ENCODE data around the gene MEP1A. TPM values are rescaled to one million over a fixed set of nuclear protein-coding genes. Genes with fewer than 3 reads are reported as not detected.
A peak's percentile ranks its signal among the peaks of the same experiment; 100 is the strongest.
"Not testable (repeated sequence)": the region's sequence is repeated elsewhere in the genome, so short reads cannot be mapped to it uniquely, and the experiment has no call there.

The MEP1A gene
- total and polyA plus RNA-seq, 5 experiments from 2014 or later: not detected

DNA sequence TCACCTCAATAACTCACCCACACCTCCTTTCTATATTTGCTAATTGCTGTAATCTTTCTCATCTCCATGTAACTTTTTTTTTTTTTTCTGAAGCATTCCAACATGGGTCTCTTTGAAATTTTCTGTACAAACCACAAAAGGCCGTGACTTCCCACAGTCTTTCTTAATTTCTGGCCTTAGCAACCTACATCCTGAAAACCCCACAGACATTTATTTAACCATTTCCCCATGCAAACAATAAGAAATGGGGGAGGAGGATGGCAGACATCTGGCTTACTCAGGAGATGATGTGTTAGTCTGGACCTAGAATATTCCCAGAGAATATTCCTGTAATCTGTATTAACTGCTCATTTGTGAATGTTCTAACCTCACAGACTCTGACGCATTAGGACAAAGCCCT is 57.6 kb downstream of the MEP1A start:
- POLR2A ChIA-PET: no interaction called here
- peaks cover 4 to 9% (median 6%) of the 10 kb centered on the region in 4 donors for H3K4me1 Mint-ChIP-seq
- H3K27ac Mint-ChIP-seq: no peak overlapping the region
- DNase-seq (no peak), ATAC-seq (no peak)
- no peaks in the 10 kb centered on the region for H3K9me3 Mint-ChIP-seq
- H3K27me3 Mint-ChIP-seq: peaks cover 13 to 26% (median 19%) of the 10 kb centered on the region in 5 donors
- H3K36me3 Mint-ChIP-seq: no peaks in the 10 kb centered on the region
- H3K4me3 Mint-ChIP-seq: no peak overlapping the region

DNA sequence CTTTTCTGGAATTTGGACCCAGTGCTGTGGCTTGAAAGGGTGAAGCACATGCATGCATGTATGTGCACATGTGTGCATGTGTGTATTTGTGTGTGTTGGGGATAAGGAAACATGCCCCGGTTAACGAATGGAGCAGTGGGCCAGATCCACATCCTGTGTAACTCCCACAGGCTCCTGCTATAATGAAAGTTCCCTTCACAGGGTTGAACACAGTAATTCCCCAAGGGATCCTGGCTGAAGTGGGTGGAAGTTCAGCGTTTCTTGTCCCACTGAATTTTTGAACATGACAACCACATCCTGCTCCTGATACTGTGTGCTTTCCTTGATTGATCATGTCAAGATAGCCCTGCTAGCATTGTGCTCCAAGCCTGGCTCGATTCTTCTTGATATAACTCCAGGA is 58.4 kb downstream of the MEP1A start:
- H3K4me1 Mint-ChIP-seq, ATAC-seq, H3K36me3 Mint-ChIP-seq, H3K27ac Mint-ChIP-seq, H3K9me3 Mint-ChIP-seq, DNase-seq, POLR2A ChIA-PET, H3K4me3 Mint-ChIP-seq: not testable (repeated sequence)
- peaks cover 13 to 26% (median 19%) of the 10 kb centered on the region in 5 donors for H3K27me3 Mint-ChIP-seq

DNA sequence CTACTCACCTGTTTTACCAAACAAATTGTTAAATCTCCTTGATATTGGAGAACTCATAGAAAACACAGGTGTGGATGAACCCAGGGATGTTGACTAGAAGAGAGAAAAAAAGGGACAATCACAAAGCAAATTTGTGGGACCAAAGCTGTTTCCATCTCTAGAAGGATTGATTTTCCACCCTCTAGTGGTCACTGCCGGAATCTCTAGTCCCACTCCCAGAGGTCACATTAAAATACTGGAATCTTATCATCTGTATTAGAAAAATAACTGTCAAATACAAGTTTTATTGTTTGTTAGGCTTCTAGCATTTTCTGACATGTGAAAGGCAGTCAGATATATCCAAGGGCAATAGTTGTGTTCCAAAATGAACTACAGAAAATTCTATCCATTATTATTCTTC is 62.8 kb downstream of the MEP1A start:
- H3K9me3 Mint-ChIP-seq, POLR2A ChIA-PET, H3K4me1 Mint-ChIP-seq, H3K4me3 Mint-ChIP-seq, H3K27ac Mint-ChIP-seq, H3K36me3 Mint-ChIP-seq, ATAC-seq: not testable (repeated sequence)
- peaks cover 0 to 10% (median 8%) of the 10 kb centered on the region in 5 donors for H3K27me3 Mint-ChIP-seq
- DNase-seq: peak in 2 of 10 donors; percentile 0 to 14

DNA sequence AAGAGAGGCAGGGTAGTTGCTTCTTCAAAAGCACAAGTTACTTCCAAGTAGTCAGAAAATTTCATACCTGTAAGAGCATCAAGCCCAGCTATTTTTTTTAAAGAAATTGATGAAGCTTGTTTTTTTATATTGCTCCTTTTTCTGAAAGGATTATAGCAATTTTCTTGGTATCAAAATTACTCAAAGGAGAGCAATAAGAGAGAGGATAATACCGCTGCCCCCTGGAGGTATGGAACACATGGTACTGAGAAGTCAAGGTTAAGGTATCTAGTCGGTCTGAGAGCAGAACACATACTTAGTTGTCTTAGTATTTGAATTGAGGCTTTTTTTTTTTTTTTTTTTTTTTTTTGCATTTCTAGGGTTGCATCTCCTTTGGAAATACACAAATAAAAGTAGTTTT is 69.2 kb downstream of the MEP1A start:
- POLR2A ChIA-PET: no interaction called here
- no peak overlapping the region for H3K4me3 Mint-ChIP-seq
- no peak for DNase-seq
- no peaks in the 10 kb centered on the region for H3K4me1 Mint-ChIP-seq
- peaks cover 3 to 12% (median 10%) of the 10 kb centered on the region in 5 donors for H3K27me3 Mint-ChIP-seq
- no peaks in the 10 kb centered on the region for H3K9me3 Mint-ChIP-seq
- H3K36me3 Mint-ChIP-seq: no peaks in the 10 kb centered on the region
- ATAC-seq: no peak
- H3K27ac Mint-ChIP-seq: no peak overlapping the region

DNA sequence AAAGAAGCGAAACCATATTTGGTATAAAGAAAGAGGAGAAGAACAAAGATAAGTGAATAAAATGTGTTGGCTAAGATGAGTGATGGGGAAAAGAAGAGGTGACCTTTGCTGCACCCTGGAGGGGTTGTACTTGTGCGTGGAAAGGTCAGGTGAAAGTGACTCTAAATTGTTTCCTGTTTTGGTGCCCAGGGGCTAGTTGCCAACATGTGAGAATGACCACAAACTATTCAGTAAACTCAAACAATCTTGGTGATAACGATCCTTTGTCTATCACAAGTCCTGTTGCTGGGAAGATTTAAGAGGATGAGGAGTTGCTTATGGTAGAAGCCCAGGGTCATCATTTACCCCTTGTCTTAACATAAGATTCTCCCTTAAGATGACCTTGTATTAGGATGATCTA is 70.6 kb downstream of the MEP1A start:
- POLR2A ChIA-PET: no interaction called here
- ATAC-seq: no peak

DNA sequence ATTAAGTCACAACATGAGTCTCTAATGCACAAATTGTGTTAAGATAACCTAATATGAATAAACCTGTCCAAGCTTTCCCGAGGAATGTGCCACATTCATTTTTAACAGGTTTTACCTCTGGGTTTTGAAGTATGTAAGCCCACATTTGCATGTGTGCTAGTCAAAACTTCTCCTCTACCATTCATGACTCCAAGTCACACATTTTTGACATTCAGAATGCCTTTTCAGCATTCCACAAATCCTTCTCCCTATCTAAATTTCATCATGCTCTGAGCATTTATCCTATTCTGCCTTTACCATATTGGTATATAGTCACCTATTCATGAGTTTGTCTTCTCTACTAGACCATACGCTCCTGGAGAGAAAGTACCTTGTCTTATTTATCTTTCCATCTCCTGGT is 72.0 kb downstream of the MEP1A start:
- H3K4me3 Mint-ChIP-seq: no peak overlapping the region
- H3K27ac Mint-ChIP-seq: no peak overlapping the region
- POLR2A ChIA-PET: no interaction called here
- ATAC-seq (no peak), DNase-seq (no peak)
- no peaks in the 10 kb centered on the region for H3K4me1 Mint-ChIP-seq
- no peaks in the 10 kb centered on the region for H3K9me3 Mint-ChIP-seq
- no peaks in the 10 kb centered on the region for H3K36me3 Mint-ChIP-seq
- peaks cover 3 to 14% (median 9%) of the 10 kb centered on the region in 5 donors for H3K27me3 Mint-ChIP-seq

More for the DNA sequence above, 70.6 kb downstream of the MEP1A start:
- Mint-ChIP-seq H3K4me1 (no peaks in the 10 kb centered on the region), H3K9me3 (no peaks in the 10 kb centered on the region), H3K27me3 (peaks cover 3 to 12% (median 10%) of the 10 kb centered on the region in 5 donors), H3K27ac (peak overlapping the region in 1 of 10 donors; percentile 56), H3K4me3 (no peak overlapping the region), H3K36me3 (no peaks in the 10 kb centered on the region)
- no peak for DNase-seq

DNA sequence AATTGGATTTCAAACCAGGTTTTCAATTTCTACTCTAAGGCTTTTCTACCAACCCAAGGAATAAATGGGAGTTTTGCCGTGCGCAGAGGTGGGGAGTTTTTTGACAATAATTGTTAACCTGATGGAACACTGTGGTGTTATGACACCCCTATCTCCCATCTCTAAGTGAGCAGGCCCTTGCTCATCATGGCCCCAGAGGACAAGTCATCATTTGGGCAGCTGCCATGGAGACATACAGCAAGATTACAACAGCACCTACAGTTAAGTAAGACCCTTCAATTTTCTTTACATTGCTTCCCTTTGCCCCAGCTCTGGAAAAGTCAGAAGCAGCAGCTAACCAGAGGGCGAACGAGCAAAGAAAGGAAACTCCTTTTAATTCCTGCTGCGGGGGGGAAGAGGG is 74.2 kb downstream of the MEP1A start:
- Mint-ChIP-seq H3K36me3 (no peaks in the 10 kb centered on the region), H3K4me3 (no peak overlapping the region)

DNA sequence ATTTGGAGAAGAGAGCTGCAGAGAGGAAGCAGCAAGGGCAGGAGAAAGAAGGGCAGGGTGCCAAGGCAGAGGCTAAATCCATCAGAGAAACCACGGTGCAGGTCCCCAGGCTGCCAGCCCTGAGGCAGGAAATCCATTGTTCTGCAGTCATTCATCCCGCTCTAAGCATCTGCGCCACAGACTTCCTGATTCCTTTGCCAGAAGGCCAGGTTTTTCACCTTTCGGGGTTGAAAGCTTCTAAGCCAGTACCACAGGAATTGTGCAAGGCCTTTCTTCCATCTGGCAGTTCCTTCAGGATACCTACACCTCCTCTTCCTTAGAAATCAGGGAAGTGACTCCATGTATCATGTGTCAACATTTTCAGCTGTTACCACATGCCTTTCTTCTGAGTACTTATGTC is 82.9 kb downstream of the MEP1A start:
- POLR2A ChIA-PET: no interaction called here

More for the DNA sequence above, 74.2 kb downstream of the MEP1A start:
- Mint-ChIP-seq H3K27ac (no peak overlapping the region), H3K27me3 (peaks cover 6 to 21% (median 10%) of the 10 kb centered on the region in 5 donors), H3K9me3 (no peaks in the 10 kb centered on the region), H3K4me1 (no peaks in the 10 kb centered on the region)
- no peak for ATAC-seq
- POLR2A ChIA-PET: no interaction called here
- DNase-seq: no peak

DNA sequence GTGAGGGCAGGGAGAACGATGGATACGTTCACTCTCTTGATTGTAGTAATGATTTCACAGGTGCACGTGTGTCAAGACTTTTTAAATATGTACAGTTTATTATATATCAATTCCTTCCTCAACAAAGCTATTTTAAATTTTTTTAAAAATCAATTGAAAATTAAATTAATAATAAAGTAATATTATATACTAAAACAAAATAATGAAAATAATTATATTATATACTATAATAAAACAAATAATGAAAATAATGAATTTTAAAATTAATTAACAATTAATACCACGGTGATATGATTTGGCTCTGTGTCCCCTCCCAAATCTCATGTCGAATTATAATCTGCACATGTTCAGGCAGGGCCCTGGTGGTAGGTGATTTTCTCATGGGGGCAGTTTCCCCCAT is 85.8 kb downstream of the MEP1A start:
- Mint-ChIP-seq H3K9me3 (no peaks in the 10 kb centered on the region), H3K27me3 (peaks cover 2 to 18% (median 13%) of the 10 kb centered on the region in 5 donors), H3K4me3 (no peak overlapping the region), H3K4me1 (no peaks in the 10 kb centered on the region), H3K36me3 (peaks cover 0 to 3% (median 0%) of the 10 kb centered on the region in 3 donors), H3K27ac (no peak overlapping the region)
- POLR2A ChIA-PET: no interaction called here
- DNase-seq: no peak
- ATAC-seq: no peak

More for the DNA sequence above, 82.9 kb downstream of the MEP1A start:
- Mint-ChIP-seq H3K27ac (no peak overlapping the region), H3K36me3 (peaks cover 0 to 3% (median 0%) of the 10 kb centered on the region in 3 donors), H3K27me3 (peaks cover 3 to 18% (median 15%) of the 10 kb centered on the region in 5 donors), H3K4me3 (no peak overlapping the region), H3K9me3 (no peaks in the 10 kb centered on the region), H3K4me1 (no peaks in the 10 kb centered on the region)
- DNase-seq: no peak
- no peak for ATAC-seq

DNA sequence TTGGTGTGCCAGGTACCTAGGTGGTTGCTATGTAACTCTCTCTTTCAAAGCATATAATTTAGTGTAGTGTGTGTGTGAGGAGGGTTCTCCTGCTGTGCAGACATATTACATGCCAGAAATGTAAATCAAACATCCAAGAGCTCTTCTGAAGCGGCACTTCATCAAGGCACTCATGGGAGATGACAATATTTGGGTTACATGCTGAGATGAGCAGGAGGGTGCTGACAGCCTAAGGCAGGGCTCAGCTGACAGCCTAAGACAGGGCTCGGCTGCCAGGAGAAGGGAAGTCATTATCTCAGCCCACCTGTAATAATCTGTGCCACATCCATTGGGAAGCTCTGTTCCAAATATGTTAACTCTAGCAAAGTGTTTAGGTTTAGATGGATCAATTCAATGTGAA is 89.5 kb downstream of the MEP1A start:
- Mint-ChIP-seq H3K4me3 (no peak overlapping the region), H3K4me1 (no peaks in the 10 kb centered on the region), H3K9me3 (no peaks in the 10 kb centered on the region), H3K27ac (no peak overlapping the region), H3K36me3 (no peaks in the 10 kb centered on the region), H3K27me3 (peaks cover 0 to 11% (median 6%) of the 10 kb centered on the region in 5 donors)
- POLR2A ChIA-PET: no interaction called here
- no peak for DNase-seq
- no peak for ATAC-seq

DNA sequence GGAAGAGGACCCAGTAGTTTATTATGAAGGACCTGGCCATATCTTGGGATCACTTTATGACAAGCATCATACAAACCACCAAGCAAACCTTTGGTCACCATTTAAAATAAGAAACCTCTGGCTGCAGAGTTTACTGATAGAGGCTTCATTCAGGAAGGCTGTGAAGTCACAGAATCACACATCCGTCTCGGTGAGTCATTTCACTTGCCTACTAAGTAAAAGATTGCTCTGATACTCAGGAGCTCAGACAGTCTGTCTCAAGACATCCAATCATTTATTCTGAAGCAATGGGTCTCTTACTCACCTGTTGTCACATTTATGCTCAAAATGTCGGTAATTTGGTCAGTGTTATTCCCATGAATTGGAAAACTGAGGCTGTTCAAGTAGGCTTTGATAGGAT is 94.8 kb downstream of the MEP1A start:
- Mint-ChIP-seq H3K27me3 (peaks cover 0 to 13% (median 8%) of the 10 kb centered on the region in 5 donors), H3K36me3 (no peaks in the 10 kb centered on the region), H3K27ac (no peak overlapping the region), H3K4me1 (no peaks in the 10 kb centered on the region), H3K9me3 (no peaks in the 10 kb centered on the region), H3K4me3 (no peak overlapping the region)
- DNase-seq: no peak
- POLR2A ChIA-PET: no interaction called here
- no peak for ATAC-seq

DNA sequence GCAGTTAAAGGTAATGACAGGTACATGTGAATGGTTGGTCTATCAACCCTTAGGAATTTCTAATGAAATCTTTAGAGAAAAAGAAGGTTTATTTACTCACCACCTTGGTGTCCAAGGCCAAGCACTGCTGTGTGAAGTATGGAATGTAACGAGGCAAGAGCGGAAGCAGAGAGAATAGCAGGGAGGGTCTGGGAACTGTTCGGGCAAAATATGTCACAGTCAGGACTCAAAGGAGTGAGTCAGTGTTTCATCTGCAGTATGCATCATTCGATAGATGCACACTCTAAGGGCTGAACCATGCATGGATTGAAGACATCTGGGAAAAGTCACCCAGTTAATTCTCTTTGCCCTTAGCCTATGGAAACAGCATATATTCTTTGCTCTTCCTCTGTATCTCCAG is 95.4 kb downstream of the MEP1A start:
- Mint-ChIP-seq H3K27ac (no peak overlapping the region), H3K9me3 (no peaks in the 10 kb centered on the region), H3K4me1 (no peaks in the 10 kb centered on the region), H3K4me3 (no peak overlapping the region), H3K27me3 (peaks cover 0 to 13% (median 8%) of the 10 kb centered on the region in 5 donors), H3K36me3 (no peaks in the 10 kb centered on the region)
- POLR2A ChIA-PET: no interaction called here
- ATAC-seq: no peak
- no peak for DNase-seq

Measured in naive thymus-derived CD8-positive, alpha-beta T cell (primary cell).